HEK293 (cell line): ENCODE results near the gene GAPVD1.

Experiments used
- CTCF ChIA-PET: fragments of 350-600 bp; formaldehyde crosslinking; extraction: SDS; loops from one replicate; lab custom pipeline; 2021; ENCODE audit warnings: antibody characterized with exemption; lab: Yijun Ruan, JAX
- POLR2A ChIA-PET: fragments of 300-600 bp; formaldehyde crosslinking; extraction: SDS; loops from one replicate; lab custom pipeline; 2020; ENCODE audit warnings: antibody characterized with exemption, inconsistent platforms; lab: Yijun Ruan, JAX
- H3K27ac ChIP-seq: fragments of 200-500 bp; sonication (Bioruptor generic); 2 replicates; pipeline ENCODE4 v1.5.1; 2014; ENCODE audit warnings: low read depth, low read length, control low read depth, inconsistent platforms; ENCODE audit errors: extremely low read depth
- H3K36me3 ChIP-seq, 2 experiments: fragments of 200-500 bp in 1 of 2; sonication (Bioruptor generic) in 1 of 2; 1 replicate in 1 of 2; 2 replicates in 1 of 2; pipeline ENCODE4 v1.5.1; 2014 to 2017; ENCODE audit warnings: inconsistent platforms in 2 of 2, low read length in 2 of 2; ENCODE audit not compliant: control insufficient read depth in 2 of 2, insufficient read depth in 1 of 2
- H3K4me1 ChIP-seq: fragments of 200-500 bp; sonication (Bioruptor generic); 2 replicates; pipeline ENCODE4 v1.5.1; 2014; ENCODE audit warnings: mild to moderate bottlenecking, low read length, inconsistent platforms; ENCODE audit not compliant: control insufficient read depth, insufficient read depth
- H3K4me3 ChIP-seq: 2 replicates; pipeline ENCODE4 v1.5.1; 2011; ENCODE audit warnings: low read depth, mild to moderate bottlenecking, control low read depth, low read length, moderate library complexity
- H3K9me3 ChIP-seq: fragments of 200-500 bp; sonication (Bioruptor generic); 2 replicates; pipeline ENCODE4 v1.5.1; 2014; ENCODE audit warnings: low read depth, low read length, inconsistent platforms; ENCODE audit not compliant: control insufficient read depth, insufficient read depth
- MEIS1 ChIP-seq: sonication (generic); formaldehyde crosslinking; IDR thresholded peaks from 2 replicates; pipeline ENCODE4 v1.8.1; 2022; ENCODE audit warnings: missing genetic modification reagents, mild to moderate bottlenecking, borderline replicate concordance
- YY2 ChIP-seq: fragments of 450-650 bp; formaldehyde crosslinking; IDR thresholded peaks from 2 replicates; pipeline ENCODE4 v1.5.1; 2016; ENCODE audit warnings: missing biosample characterization, missing genetic modification characterization
- ZBTB17 ChIP-seq: fragments of 450-650 bp; formaldehyde crosslinking; IDR thresholded peaks from 2 replicates; pipeline ENCODE4 v1.5.1; 2016; ENCODE audit warnings: missing biosample characterization, missing genetic modification characterization
- ZFHX2 ChIP-seq: fragments of 450-650 bp; formaldehyde crosslinking; conservative IDR thresholded peaks from 2 replicates; pipeline ENCODE4 v1.5.1; 2016; ENCODE audit warnings: missing biosample characterization, missing genetic modification characterization
- ZNF140 ChIP-seq: fragments of 450-650 bp; formaldehyde crosslinking; IDR thresholded peaks from 2 replicates; pipeline ENCODE4 v1.5.1; 2016; ENCODE audit warnings: missing biosample characterization, missing genetic modification characterization
- ZNF24 ChIP-seq: fragments of 450-650 bp; formaldehyde crosslinking; IDR thresholded peaks from 2 replicates; pipeline ENCODE4 v1.5.1; 2016; ENCODE audit warnings: missing biosample characterization, missing genetic modification characterization
- ZNF350 ChIP-seq: fragments of 450-650 bp; formaldehyde crosslinking; IDR thresholded peaks from 2 replicates; pipeline ENCODE4 v1.5.0; 2017; ENCODE audit warnings: missing biosample characterization, mild to moderate bottlenecking, missing genetic modification characterization
- ZNF473 ChIP-seq: fragments of 450-650 bp; formaldehyde crosslinking; IDR thresholded peaks from 2 replicates; pipeline ENCODE4 v1.5.1; 2017; ENCODE audit warnings: missing biosample characterization, missing genetic modification characterization
- ZNF544 ChIP-seq: fragments of 450-650 bp; formaldehyde crosslinking; IDR thresholded peaks from 2 replicates; pipeline ENCODE4 v1.5.0; 2017; ENCODE audit warnings: missing biosample characterization, missing genetic modification characterization
- ZNF585B ChIP-seq: fragments of 450-650 bp; formaldehyde crosslinking; IDR thresholded peaks from 2 replicates; pipeline ENCODE4 v1.5.1; 2016; ENCODE audit warnings: missing biosample characterization, missing genetic modification characterization
- ZNF626 ChIP-seq: fragments of 450-650 bp; sonication (Bioruptor Pico); formaldehyde crosslinking; IDR thresholded peaks from 2 replicates; pipeline ENCODE4 v1.5.1; 2018; ENCODE audit warnings: missing biosample characterization, missing genetic modification characterization, inconsistent platforms
- ZNF776 ChIP-seq: fragments of 450-650 bp; formaldehyde crosslinking; IDR thresholded peaks from 2 replicates; pipeline ENCODE4 v1.5.0; 2017; ENCODE audit warnings: missing biosample characterization, missing genetic modification characterization, borderline replicate concordance
- TF ChIP-seq, protein P1 (sequence below): fragments of 450-650 bp; formaldehyde crosslinking; IDR thresholded peaks from 2 replicates; pipeline ENCODE4 v1.5.1; 2016; ENCODE audit warnings: missing biosample characterization, missing genetic modification characterization, borderline replicate concordance
- TF ChIP-seq, protein P2 (sequence below): fragments of 450-650 bp; formaldehyde crosslinking; IDR thresholded peaks from 2 replicates; pipeline ENCODE4 v1.5.1; 2016; ENCODE audit warnings: missing biosample characterization, missing genetic modification characterization
- TF ChIP-seq, protein P3 (sequence below): fragments of 450-650 bp; IDR thresholded peaks from 2 replicates; pipeline ENCODE4 v1.5.1; 2018; ENCODE audit warnings: missing biosample characterization, mild to moderate bottlenecking, missing genetic modification characterization
- TF ChIP-seq, protein P4 (sequence below): fragments of 450-650 bp; formaldehyde crosslinking; conservative IDR thresholded peaks from 2 replicates; pipeline ENCODE4 v1.5.1; 2016; ENCODE audit warnings: low read depth, missing biosample characterization, missing genetic modification characterization
- TF ChIP-seq, protein P5 (sequence below): fragments of 450-650 bp; formaldehyde crosslinking; IDR thresholded peaks from 2 replicates; pipeline ENCODE4 v1.5.1; 2017; ENCODE audit warnings: missing biosample characterization, missing genetic modification characterization
- TF ChIP-seq, protein P6 (sequence below): fragments of 450-650 bp; formaldehyde crosslinking; IDR thresholded peaks from 2 replicates; pipeline ENCODE4 v1.5.1; 2016; ENCODE audit warnings: missing biosample characterization, missing genetic modification characterization, borderline replicate concordance

GAPVD1 gene

DNA sequence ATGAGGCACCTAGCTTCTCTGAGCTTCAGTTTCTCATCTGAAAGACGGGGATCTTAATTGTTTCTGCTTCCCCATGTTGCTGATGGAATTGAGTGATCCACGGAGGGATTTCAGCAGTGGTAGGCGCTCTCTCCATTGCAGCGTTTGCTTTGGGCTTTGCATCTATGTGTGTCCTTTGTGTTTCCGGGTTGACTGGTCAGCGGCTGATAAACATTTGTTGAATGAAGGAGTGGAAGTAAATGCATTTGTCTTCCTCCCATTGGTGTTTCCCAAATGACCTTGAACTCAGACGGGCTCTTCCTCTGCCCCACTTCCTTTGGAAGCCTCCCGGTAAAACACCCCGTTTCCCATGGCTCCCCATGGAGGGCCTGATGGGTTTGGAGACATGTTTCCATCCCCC lies 117.2 kb downstream of the GAPVD1 start (continued):
- TF ChIP-seq ZBTB17 (tag by site-specific recombination) (peak; percentile 43; the same call in 1 of the 2 replicates), ZNF350 (tag by site-specific recombination) (no peak), ZNF776 (tag by site-specific recombination) (no peak)
- TF ChIP-seq, protein P1, sequence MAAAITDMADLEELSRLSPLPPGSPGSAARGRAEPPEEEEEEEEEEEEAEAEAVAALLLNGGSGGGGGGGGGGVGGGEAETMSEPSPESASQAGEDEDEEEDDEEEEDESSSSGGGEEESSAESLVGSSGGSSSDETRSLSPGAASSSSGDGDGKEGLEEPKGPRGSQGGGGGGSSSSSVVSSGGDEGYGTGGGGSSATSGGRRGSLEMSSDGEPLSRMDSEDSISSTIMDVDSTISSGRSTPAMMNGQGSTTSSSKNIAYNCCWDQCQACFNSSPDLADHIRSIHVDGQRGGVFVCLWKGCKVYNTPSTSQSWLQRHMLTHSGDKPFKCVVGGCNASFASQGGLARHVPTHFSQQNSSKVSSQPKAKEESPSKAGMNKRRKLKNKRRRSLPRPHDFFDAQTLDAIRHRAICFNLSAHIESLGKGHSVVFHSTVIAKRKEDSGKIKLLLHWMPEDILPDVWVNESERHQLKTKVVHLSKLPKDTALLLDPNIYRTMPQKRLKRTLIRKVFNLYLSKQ (tag by site-specific recombination): no peak
- TF ChIP-seq, protein P2, sequence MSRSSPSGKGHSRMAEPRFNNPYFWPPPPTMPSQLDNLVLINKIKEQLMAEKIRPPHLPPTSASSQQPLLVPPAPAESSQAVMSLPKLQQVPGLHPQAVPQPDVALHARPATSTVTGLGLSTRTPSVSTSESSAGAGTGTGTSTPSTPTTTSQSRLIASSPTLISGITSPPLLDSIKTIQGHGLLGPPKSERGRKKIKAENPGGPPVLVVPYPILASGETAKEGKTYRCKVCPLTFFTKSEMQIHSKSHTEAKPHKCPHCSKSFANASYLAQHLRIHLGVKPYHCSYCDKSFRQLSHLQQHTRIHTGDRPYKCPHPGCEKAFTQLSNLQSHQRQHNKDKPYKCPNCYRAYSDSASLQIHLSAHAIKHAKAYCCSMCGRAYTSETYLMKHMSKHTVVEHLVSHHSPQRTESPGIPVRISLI (tag by site-specific recombination): no peak
- TF ChIP-seq, protein P3, sequence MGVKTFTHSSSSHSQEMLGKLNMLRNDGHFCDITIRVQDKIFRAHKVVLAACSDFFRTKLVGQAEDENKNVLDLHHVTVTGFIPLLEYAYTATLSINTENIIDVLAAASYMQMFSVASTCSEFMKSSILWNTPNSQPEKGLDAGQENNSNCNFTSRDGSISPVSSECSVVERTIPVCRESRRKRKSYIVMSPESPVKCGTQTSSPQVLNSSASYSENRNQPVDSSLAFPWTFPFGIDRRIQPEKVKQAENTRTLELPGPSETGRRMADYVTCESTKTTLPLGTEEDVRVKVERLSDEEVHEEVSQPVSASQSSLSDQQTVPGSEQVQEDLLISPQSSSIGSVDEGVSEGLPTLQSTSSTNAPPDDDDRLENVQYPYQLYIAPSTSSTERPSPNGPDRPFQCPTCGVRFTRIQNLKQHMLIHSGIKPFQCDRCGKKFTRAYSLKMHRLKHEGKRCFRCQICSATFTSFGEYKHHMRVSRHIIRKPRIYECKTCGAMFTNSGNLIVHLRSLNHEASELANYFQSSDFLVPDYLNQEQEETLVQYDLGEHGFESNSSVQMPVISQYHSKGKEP (tag by site-specific recombination): no peak
- TF ChIP-seq, all 188 proteins: peak for 2

DNA sequence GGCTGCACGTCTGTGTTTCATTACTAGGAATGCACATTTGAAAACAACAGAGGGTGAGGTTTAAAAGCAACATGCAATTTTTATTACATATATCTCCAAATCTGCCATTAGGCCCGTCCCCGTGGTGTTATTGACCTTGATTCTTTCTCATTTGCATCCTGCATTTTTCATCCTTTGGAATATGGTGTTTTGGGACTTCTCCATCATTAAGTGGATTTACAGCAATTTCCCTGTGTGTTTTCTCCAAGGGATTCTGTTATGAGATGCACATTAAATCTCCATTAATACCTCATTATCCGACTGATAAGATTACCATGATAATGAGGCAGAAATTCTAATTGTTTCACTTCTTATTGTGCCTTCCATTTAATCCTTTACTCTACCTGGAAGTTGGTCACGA lies 117.6 kb downstream of the GAPVD1 start:
- Histone ChIP-seq H3K27ac (no peak overlapping the region), H3K36me3 (no peaks in the 10 kb centered on the region), H3K4me3 (no peak overlapping the region), H3K4me1 (no peaks in the 10 kb centered on the region), H3K9me3 (no peaks in the 10 kb centered on the region)
- CTCF ChIA-PET: interaction anchor here (1.3 kb wide), 2 partner anchors 11 to 123 kb away, joined by 6 to 11 read pairs; no protein-coding TSS in a partner anchor
- POLR2A ChIA-PET: no interaction called here
- no peak for TF ChIP-seq ZNF585B (tag by site-specific recombination)
- no peak for TF ChIP-seq ZNF544 (tag by site-specific recombination)
- no peak for TF ChIP-seq ZNF626 (tag by site-specific recombination)
- no peak for TF ChIP-seq ZNF473 (tag by site-specific recombination)
- no peak for TF ChIP-seq ZNF24 (tag by site-specific recombination)
- no peak for TF ChIP-seq MEIS1
- no peak for TF ChIP-seq YY2
- TF ChIP-seq ZNF140: no peak
- TF ChIP-seq, protein P4, sequence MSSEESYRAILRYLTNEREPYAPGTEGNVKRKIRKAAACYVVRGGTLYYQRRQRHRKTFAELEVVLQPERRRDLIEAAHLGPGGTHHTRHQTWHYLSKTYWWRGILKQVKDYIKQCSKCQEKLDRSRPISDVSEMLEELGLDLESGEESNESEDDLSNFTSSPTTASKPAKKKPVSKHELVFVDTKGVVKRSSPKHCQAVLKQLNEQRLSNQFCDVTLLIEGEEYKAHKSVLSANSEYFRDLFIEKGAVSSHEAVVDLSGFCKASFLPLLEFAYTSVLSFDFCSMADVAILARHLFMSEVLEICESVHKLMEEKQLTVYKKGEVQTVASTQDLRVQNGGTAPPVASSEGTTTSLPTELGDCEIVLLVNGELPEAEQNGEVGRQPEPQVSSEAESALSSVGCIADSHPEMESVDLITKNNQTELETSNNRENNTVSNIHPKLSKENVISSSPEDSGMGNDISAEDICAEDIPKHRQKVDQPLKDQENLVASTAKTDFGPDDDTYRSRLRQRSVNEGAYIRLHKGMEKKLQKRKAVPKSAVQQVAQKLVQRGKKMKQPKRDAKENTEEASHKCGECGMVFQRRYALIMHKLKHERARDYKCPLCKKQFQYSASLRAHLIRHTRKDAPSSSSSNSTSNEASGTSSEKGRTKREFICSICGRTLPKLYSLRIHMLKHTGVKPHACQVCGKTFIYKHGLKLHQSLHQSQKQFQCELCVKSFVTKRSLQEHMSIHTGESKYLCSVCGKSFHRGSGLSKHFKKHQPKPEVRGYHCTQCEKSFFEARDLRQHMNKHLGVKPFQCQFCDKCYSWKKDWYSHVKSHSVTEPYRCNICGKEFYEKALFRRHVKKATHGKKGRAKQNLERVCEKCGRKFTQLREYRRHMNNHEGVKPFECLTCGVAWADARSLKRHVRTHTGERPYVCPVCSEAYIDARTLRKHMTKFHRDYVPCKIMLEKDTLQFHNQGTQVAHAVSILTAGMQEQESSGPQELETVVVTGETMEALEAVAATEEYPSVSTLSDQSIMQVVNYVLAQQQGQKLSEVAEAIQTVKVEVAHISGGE: no peak

DNA sequence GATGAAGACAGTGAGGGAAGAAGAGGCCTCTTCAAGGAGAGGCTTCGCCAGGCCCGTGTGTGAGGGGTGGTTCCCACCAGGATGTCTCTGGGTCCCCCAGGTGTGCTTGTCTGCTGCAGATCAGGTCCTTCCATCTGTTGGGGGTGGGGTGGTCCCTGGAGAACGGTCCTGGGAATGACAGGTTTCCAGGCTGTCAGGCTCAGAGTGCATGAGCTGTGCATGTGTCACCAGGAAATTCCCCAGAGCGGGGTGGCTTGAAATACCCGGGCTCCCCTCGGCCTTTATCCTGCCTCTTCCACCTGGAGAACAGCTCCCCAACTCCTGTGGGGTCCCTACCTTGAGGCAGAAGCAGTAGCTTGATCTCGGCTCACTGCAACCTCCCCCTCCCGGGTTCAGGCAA lies 118.8 kb downstream of the GAPVD1 start:
- ChIA-PET CTCF (interaction anchor here (0.6 to 0.7 kb wide), 2 partner anchors 22 to 398 kb away, joined by 3 to 5 read pairs; no protein-coding TSS in a partner anchor), POLR2A (no interaction called here)
- no peak overlapping the region for H3K4me3 ChIP-seq
- no peak overlapping the region for H3K27ac ChIP-seq
- H3K9me3 ChIP-seq: no peaks in the 10 kb centered on the region
- no peaks in the 10 kb centered on the region for H3K36me3 ChIP-seq
- H3K4me1 ChIP-seq: no peaks in the 10 kb centered on the region
- TF ChIP-seq, protein P5, sequence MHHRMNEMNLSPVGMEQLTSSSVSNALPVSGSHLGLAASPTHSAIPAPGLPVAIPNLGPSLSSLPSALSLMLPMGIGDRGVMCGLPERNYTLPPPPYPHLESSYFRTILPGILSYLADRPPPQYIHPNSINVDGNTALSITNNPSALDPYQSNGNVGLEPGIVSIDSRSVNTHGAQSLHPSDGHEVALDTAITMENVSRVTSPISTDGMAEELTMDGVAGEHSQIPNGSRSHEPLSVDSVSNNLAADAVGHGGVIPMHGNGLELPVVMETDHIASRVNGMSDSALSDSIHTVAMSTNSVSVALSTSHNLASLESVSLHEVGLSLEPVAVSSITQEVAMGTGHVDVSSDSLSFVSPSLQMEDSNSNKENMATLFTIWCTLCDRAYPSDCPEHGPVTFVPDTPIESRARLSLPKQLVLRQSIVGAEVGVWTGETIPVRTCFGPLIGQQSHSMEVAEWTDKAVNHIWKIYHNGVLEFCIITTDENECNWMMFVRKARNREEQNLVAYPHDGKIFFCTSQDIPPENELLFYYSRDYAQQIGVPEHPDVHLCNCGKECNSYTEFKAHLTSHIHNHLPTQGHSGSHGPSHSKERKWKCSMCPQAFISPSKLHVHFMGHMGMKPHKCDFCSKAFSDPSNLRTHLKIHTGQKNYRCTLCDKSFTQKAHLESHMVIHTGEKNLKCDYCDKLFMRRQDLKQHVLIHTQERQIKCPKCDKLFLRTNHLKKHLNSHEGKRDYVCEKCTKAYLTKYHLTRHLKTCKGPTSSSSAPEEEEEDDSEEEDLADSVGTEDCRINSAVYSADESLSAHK (tag by site-specific recombination): no peak
- TF ChIP-seq ZFHX2 (tag by site-specific recombination): no peak
- TF ChIP-seq, protein P6, sequence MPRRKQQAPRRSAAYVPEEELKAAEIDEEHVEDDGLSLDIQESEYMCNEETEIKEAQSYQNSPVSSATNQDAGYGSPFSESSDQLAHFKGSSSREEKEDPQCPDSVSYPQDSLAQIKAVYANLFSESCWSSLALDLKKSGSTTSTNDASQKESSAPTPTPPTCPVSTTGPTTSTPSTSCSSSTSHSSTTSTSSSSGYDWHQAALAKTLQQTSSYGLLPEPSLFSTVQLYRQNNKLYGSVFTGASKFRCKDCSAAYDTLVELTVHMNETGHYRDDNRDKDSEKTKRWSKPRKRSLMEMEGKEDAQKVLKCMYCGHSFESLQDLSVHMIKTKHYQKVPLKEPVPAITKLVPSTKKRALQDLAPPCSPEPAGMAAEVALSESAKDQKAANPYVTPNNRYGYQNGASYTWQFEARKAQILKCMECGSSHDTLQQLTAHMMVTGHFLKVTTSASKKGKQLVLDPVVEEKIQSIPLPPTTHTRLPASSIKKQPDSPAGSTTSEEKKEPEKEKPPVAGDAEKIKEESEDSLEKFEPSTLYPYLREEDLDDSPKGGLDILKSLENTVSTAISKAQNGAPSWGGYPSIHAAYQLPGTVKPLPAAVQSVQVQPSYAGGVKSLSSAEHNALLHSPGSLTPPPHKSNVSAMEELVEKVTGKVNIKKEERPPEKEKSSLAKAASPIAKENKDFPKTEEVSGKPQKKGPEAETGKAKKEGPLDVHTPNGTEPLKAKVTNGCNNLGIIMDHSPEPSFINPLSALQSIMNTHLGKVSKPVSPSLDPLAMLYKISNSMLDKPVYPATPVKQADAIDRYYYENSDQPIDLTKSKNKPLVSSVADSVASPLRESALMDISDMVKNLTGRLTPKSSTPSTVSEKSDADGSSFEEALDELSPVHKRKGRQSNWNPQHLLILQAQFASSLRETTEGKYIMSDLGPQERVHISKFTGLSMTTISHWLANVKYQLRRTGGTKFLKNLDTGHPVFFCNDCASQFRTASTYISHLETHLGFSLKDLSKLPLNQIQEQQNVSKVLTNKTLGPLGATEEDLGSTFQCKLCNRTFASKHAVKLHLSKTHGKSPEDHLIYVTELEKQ (tag by site-specific recombination): no peak
- TF ChIP-seq, protein P1 (tag by site-specific recombination): no peak
